ENCODE data around the gene RHOV.

DNA sequence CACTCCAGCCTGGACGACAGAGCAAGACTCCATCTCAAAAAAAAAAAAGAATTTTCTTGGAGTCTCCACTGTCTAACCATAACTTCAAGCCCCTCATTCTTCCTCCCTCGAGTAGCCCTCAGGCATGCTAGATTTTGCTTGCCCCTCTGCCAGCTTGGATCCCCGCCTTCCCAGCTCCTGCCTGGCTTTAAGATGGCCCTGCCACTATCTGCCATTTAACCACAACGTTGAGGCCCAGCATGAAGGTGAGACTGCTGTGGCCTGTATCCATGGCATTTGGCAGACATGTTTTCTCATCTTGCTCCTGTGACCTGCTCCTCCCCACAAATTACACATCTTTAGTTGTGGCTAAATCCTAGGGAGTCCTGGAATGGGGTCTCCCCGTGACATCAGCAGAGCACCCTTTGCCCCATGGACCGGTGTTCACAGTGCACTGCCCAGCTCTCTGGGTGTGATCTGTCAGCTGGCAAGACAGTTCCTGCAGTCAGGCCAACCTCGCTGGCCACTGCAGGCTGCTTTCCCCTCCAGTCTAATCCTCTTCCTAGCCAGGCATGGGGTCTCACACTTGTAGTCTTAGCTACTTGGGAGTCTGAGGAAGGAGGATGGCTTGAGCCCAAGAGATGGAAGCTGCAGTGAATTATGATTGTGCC is 30.6 kb upstream of the RHOV start:
- TF ChIP-seq, protein P1, sequence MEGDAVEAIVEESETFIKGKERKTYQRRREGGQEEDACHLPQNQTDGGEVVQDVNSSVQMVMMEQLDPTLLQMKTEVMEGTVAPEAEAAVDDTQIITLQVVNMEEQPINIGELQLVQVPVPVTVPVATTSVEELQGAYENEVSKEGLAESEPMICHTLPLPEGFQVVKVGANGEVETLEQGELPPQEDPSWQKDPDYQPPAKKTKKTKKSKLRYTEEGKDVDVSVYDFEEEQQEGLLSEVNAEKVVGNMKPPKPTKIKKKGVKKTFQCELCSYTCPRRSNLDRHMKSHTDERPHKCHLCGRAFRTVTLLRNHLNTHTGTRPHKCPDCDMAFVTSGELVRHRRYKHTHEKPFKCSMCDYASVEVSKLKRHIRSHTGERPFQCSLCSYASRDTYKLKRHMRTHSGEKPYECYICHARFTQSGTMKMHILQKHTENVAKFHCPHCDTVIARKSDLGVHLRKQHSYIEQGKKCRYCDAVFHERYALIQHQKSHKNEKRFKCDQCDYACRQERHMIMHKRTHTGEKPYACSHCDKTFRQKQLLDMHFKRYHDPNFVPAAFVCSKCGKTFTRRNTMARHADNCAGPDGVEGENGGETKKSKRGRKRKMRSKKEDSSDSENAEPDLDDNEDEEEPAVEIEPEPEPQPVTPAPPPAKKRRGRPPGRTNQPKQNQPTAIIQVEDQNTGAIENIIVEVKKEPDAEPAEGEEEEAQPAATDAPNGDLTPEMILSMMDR (conservative IDR thresholded peaks at IDR 0.05; ENCODE audit: low read length): no peak
- TF ChIP-seq EZH2phosphoT487 (IDR thresholded peaks at IDR 0.05; ENCODE audit: borderline replicate concordance): no peak
